HG03095 (cell line): ENCODE measurements around the gene NCOA7.
"Not testable (repeated sequence)": the region's sequence is repeated elsewhere in the genome, so short reads cannot be mapped to it uniquely, and the experiment has no call there.

Experiments used
- ATAC-seq: cut with Tn5 transposase; IDR thresholded peaks from one replicate; pipeline ENCODE4 v1.9.1; 2021; ENCODE audit warnings: moderate library complexity; ENCODE audit not compliant: unreplicated experiment

Gene NCOA7

GRCh38 chr6:125912430-125912829 lies 121.7 kb downstream of the NCOA7 start:
- not testable (repeated sequence) for ATAC-seq

- no peak for ATAC-seq
Observed at GRCh38 chr6:125913145-125913544, 122.4 kb downstream of the NCOA7 start.

- ATAC-seq: no peak
Observed at GRCh38 chr6:125913864-125914351, 123.1 kb downstream of the NCOA7 start.

- ATAC-seq: no peak
Observed at GRCh38 chr6:125918230-125918629, 127.5 kb downstream of the NCOA7 start.

- peak; percentile 96 for ATAC-seq
Observed at GRCh38 chr6:125918681-125919566, 128.2 kb downstream of the NCOA7 start.

GRCh38 chr6:125919618-125920017 lies 128.9 kb downstream of the NCOA7 start:
- peak; percentile 17 for ATAC-seq

- ATAC-seq: no peak
Observed at GRCh38 chr6:125922322-125922860, 131.6 kb downstream of the NCOA7 start.

- no peak for ATAC-seq
Observed at GRCh38 chr6:125923366-125923877, 132.7 kb downstream of the NCOA7 start.

GRCh38 chr6:125924169-125924568 lies 133.4 kb downstream of the NCOA7 start:
- no peak for ATAC-seq

- ATAC-seq: no peak
Observed at GRCh38 chr6:125924697-125925358, 134.1 kb downstream of the NCOA7 start.

- no peak for ATAC-seq
Observed at GRCh38 chr6:125926711-125927110, 136.0 kb downstream of the NCOA7 start.

GRCh38 chr6:125927761-125928160 lies 137.0 kb downstream of the NCOA7 start:
- no peak for ATAC-seq

GRCh38 chr6:125930765-125931418 lies 140.1 kb downstream of the NCOA7 start:
- no peak for ATAC-seq

- peak; percentile 73 for ATAC-seq
Observed at GRCh38 chr6:125931733-125932450, 141.1 kb downstream of the NCOA7 start.

GRCh38 chr6:125932451-125932795 lies 141.7 kb downstream of the NCOA7 start:
- no peak for ATAC-seq

GRCh38 chr6:125935520-125935919 lies 144.8 kb downstream of the NCOA7 start:
- ATAC-seq: not testable (repeated sequence)

GRCh38 chr6:125939026-125939425 lies 148.3 kb downstream of the NCOA7 start:
- no peak for ATAC-seq

- no peak for ATAC-seq
Observed at GRCh38 chr6:125939791-125940190, 149.0 kb downstream of the NCOA7 start.

GRCh38 chr6:125940247-125941041 lies 149.7 kb downstream of the NCOA7 start:
- ATAC-seq: no peak
